GM21619 (cell line): ENCODE results near the gene KIF1A.
"Not testable (repeated sequence)": the region's sequence is repeated elsewhere in the genome, so short reads cannot be mapped to it uniquely, and the experiment has no call there.

Experiments used
- ATAC-seq: cut with Tn5 transposase; IDR thresholded peaks from one replicate; pipeline ENCODE4 v1.9.1; 2021; ENCODE audit not compliant: unreplicated experiment

KIF1A gene

GRCh38 chr2:240707043-240707756 is 112.8 kb downstream of the KIF1A start:
- ATAC-seq, result no peak

GRCh38 chr2:240705204-240705791 is 114.7 kb downstream of the KIF1A start:
- ATAC-seq, result no peak

GRCh38 chr2:240704651-240705050 is 115.4 kb downstream of the KIF1A start:
- ATAC-seq, result no peak

- ATAC-seq, result no peak
Measured at GRCh38 chr2:240703417-240704341, 116.3 kb downstream of the KIF1A start.

GRCh38 chr2:240702640-240703011 is 117.4 kb downstream of the KIF1A start:
- ATAC-seq, result no peak

- ATAC-seq, result no peak
Measured at GRCh38 chr2:240701736-240702639, 118.0 kb downstream of the KIF1A start.

- no peak for ATAC-seq
Measured at GRCh38 chr2:240701091-240701735, 118.8 kb downstream of the KIF1A start.

GRCh38 chr2:240700616-240701015 is 119.4 kb downstream of the KIF1A start:
- ATAC-seq, result not testable (repeated sequence)

- not testable (repeated sequence) for ATAC-seq
Measured at GRCh38 chr2:240699835-240700234, 120.2 kb downstream of the KIF1A start.

- not testable (repeated sequence) for ATAC-seq
Measured at GRCh38 chr2:240698852-240699561, 121.0 kb downstream of the KIF1A start.

- not testable (repeated sequence) for ATAC-seq
Measured at GRCh38 chr2:240696469-240696868, 123.5 kb downstream of the KIF1A start.

- ATAC-seq, result not testable (repeated sequence)
Measured at GRCh38 chr2:240695593-240695992, 124.4 kb downstream of the KIF1A start.

GRCh38 chr2:240694304-240694703 is 125.7 kb downstream of the KIF1A start:
- not testable (repeated sequence) for ATAC-seq

GRCh38 chr2:240692583-240693561 is 127.1 kb downstream of the KIF1A start:
- ATAC-seq, result not testable (repeated sequence)

GRCh38 chr2:240691631-240692420 is 128.2 kb downstream of the KIF1A start, which contains the start of gene AQP12A:
Gene AQP12A, plus strand, starts transcription at chr2:240691866. Its CDS starts 48 bp downstream, at chr2:240691914.
- ATAC-seq, result not testable (repeated sequence)

GRCh38 chr2:240691075-240691427 is 129.0 kb downstream of the KIF1A start:
- not testable (repeated sequence) for ATAC-seq

GRCh38 chr2:240690421-240691074 is 129.5 kb downstream of the KIF1A start:
- not testable (repeated sequence) for ATAC-seq
